Measurements from ENCODE around the gene NAALADL2. TPM values are rescaled to one million over a fixed set of nuclear protein-coding genes. Genes with fewer than 3 reads are reported as not detected.

NAALADL2 gene
- total RNA-seq, 4 donors from 2014 or later = 0.36 to 9.2 (median 0.63) TPM

DNA sequence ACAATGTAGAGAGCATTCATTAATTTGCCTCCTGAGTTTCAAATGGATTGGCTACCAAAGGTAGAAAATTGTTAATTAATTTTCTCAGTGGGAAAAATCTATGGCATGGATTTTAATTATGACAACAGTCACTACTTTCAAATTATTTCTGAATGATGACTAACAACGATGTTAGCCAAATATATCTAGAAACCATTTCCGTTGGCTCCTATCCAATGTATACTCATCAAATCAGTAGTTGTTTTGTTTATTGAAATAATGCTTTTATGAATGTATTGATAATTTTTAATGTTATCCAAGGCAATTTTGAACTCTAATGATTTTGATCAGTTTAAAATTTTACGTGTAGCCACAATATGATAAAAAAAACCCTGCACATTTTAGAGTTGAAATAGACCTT lies 333.4 kb downstream of the NAALADL2 start:
- no peaks in the 10 kb centered on the region for H3K9me3 ChIP-seq
- no peaks in the 10 kb centered on the region for H3K36me3 ChIP-seq
- no peaks in the 10 kb centered on the region for H3K4me1 ChIP-seq
- ATAC-seq = no peak
- DNase-seq = no peak
- in situ Hi-C loops (cut with MboI; ENCODE audit: low sequenced_read_pairs in 4 of 4) (no loop called here), intact Hi-C loops (cut with DNase I; ENCODE audit: low total_unique reads) (no loop called here)
- H3K27ac ChIP-seq = no peak overlapping the region
- H3K27me3 ChIP-seq = no peaks in the 10 kb centered on the region
- no peak for TF ChIP-seq POLR2A (IDR thresholded peaks at IDR 0.05)
- TF ChIP-seq, protein P1, sequence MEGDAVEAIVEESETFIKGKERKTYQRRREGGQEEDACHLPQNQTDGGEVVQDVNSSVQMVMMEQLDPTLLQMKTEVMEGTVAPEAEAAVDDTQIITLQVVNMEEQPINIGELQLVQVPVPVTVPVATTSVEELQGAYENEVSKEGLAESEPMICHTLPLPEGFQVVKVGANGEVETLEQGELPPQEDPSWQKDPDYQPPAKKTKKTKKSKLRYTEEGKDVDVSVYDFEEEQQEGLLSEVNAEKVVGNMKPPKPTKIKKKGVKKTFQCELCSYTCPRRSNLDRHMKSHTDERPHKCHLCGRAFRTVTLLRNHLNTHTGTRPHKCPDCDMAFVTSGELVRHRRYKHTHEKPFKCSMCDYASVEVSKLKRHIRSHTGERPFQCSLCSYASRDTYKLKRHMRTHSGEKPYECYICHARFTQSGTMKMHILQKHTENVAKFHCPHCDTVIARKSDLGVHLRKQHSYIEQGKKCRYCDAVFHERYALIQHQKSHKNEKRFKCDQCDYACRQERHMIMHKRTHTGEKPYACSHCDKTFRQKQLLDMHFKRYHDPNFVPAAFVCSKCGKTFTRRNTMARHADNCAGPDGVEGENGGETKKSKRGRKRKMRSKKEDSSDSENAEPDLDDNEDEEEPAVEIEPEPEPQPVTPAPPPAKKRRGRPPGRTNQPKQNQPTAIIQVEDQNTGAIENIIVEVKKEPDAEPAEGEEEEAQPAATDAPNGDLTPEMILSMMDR (IDR thresholded peaks at IDR 0.05 in 4 of 5, conservative IDR thresholded peaks at IDR 0.05 in 1 of 5) = no peak
- H3K4me3 ChIP-seq = no peak overlapping the region

GRCh38 chr3:175193815-175194518 lies 334.8 kb downstream of the NAALADL2 start:
- ATAC-seq = no peak
- intact Hi-C loops (cut with DNase I; ENCODE audit: low total_unique reads) = no loop called here

GRCh38 chr3:175198991-175199783 lies 340.1 kb downstream of the NAALADL2 start:
- intact Hi-C loops (cut with DNase I; ENCODE audit: low total_unique reads) = no loop called here
- Histone ChIP-seq H3K27me3 (no peaks in the 10 kb centered on the region), H3K36me3 (no peaks in the 10 kb centered on the region), H3K4me1 (no peaks in the 10 kb centered on the region), H3K27ac (no peak overlapping the region), H3K9me3 (no peaks in the 10 kb centered on the region), H3K4me3 (no peak overlapping the region)
- in situ Hi-C loops (cut with MboI; ENCODE audit: low sequenced_read_pairs in 4 of 4) = no loop called here
- TF ChIP-seq, protein P1 (IDR thresholded peaks at IDR 0.05 in 4 of 5, conservative IDR thresholded peaks at IDR 0.05 in 1 of 5) = no peak
- TF ChIP-seq POLR2A (IDR thresholded peaks at IDR 0.05) = no peak
- DNase-seq = no peak
- ATAC-seq = no peak

More at GRCh38 chr3:175193815-175194518, 334.8 kb downstream of the NAALADL2 start:
- Histone ChIP-seq H3K27me3 (no peaks in the 10 kb centered on the region), H3K4me3 (no peak overlapping the region), H3K4me1 (no peaks in the 10 kb centered on the region), H3K9me3 (no peaks in the 10 kb centered on the region), H3K36me3 (no peaks in the 10 kb centered on the region), H3K27ac (no peak overlapping the region)
- TF ChIP-seq POLR2A (IDR thresholded peaks at IDR 0.05) = no peak
- TF ChIP-seq, protein P1 (IDR thresholded peaks at IDR 0.05 in 4 of 5, conservative IDR thresholded peaks at IDR 0.05 in 1 of 5) = no peak
- in situ Hi-C loops (cut with MboI; ENCODE audit: low sequenced_read_pairs in 4 of 4) = no loop called here
- no peak for DNase-seq

DNA sequence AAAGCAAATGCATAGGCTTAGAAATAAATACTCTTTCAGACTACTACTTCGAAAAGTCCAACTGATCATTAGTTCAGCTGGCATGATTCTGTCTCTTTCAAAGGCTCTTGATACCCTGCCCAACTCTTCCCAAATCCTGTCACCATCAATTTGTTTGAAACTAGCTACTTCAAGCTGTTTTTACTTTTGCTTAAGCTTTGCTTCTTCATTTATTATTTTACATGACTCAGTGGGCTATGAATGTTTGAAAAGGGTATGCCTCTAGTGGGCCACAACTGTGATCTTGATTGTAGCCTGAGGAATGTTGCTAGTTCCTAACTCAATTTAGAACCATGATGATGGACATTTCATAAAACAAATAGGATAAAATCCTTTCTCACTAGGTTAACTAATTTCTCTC lies 340.8 kb downstream of the NAALADL2 start:
- ATAC-seq = no peak
- in situ Hi-C loops (cut with MboI; ENCODE audit: low sequenced_read_pairs in 4 of 4) (no loop called here), intact Hi-C loops (cut with DNase I; ENCODE audit: low total_unique reads) (no loop called here)
- no peaks in the 10 kb centered on the region for H3K4me1 ChIP-seq
- no peaks in the 10 kb centered on the region for H3K36me3 ChIP-seq
- H3K4me3 ChIP-seq = no peak overlapping the region
- no peak for DNase-seq
- no peaks in the 10 kb centered on the region for H3K9me3 ChIP-seq
- no peak overlapping the region for H3K27ac ChIP-seq
- no peaks in the 10 kb centered on the region for H3K27me3 ChIP-seq
- TF ChIP-seq, protein P1 (IDR thresholded peaks at IDR 0.05 in 4 of 5, conservative IDR thresholded peaks at IDR 0.05 in 1 of 5) = no peak
- TF ChIP-seq POLR2A (IDR thresholded peaks at IDR 0.05) = no peak

Data from gastrocnemius medialis (tissue), 4 donors.